GM10248 (cell line): ENCODE data around the gene C2CD4C.

Experiments
- CTCF ChIA-PET: fragments of 300-600 bp; sonication (Branson Sonifier 250); formaldehyde crosslinking; extraction: SDS; loops from one replicate; lab custom pipeline; 2021; ENCODE audit warnings: antibody characterized with exemption; lab: Yijun Ruan, JAX
- POLR2A ChIA-PET: fragments of 350-650 bp; sonication (Branson Sonifier 250); formaldehyde crosslinking; extraction: SDS; loops from one replicate; lab custom pipeline; 2020; ENCODE audit warnings: antibody characterized with exemption; lab: Yijun Ruan, JAX
- DNase-seq: peaks from one replicate; pipeline ENCODE4 v3.0.0; 2012; ENCODE audit errors: extremely low spot score
- TF ChIP-seq, protein P1 (sequence below): IDR thresholded peaks from 2 replicates; pipeline ENCODE4 v1.5.1; 2012; ENCODE audit warnings: mild to moderate bottlenecking, low read depth; ENCODE audit errors: extremely low read depth, missing control alignments, control extremely low read depth

C2CD4C gene

DNA sequence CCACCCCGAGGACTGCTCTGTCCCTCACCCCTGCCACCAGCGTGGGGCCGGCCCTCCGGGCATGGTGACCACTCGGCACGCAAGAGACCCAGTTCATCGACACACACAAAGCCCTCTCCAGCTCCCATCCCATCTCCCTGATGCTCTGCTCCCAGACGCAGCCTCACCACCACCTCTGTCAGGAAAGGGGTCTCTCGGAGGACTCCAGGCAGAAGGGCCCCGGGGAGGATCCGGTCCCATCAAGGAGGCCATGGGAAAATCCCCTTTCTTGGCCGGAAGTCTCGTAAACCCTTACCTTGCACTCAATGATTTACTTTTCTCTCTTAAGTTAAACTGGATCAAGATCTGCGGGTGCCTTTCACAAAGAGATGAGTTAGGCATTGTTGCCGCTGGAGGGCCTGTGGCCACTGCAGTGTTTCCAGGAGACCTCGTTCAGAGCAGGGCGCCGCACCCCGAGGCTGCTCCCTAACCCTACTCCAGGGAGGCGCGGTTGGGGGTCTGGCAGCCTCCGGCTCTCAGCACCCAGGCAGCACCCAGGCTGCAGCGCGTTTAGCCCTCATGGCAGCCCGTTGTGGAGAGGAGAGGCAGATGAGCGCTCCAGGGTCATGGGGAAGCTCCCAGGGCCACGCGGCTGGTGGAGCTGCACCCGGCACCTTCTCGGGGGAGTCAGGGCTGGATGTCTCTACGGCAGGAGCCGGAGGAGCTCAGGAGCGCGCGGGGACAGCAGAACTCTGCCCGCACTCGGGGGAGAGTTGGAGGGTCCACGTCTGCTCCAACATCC lies 31.0 kb downstream of the C2CD4C start:
- DNase-seq, result no peak
- TF ChIP-seq, protein P1, sequence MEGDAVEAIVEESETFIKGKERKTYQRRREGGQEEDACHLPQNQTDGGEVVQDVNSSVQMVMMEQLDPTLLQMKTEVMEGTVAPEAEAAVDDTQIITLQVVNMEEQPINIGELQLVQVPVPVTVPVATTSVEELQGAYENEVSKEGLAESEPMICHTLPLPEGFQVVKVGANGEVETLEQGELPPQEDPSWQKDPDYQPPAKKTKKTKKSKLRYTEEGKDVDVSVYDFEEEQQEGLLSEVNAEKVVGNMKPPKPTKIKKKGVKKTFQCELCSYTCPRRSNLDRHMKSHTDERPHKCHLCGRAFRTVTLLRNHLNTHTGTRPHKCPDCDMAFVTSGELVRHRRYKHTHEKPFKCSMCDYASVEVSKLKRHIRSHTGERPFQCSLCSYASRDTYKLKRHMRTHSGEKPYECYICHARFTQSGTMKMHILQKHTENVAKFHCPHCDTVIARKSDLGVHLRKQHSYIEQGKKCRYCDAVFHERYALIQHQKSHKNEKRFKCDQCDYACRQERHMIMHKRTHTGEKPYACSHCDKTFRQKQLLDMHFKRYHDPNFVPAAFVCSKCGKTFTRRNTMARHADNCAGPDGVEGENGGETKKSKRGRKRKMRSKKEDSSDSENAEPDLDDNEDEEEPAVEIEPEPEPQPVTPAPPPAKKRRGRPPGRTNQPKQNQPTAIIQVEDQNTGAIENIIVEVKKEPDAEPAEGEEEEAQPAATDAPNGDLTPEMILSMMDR, result no peak
- ChIA-PET CTCF (no interaction called here), POLR2A (no interaction called here)

DNA sequence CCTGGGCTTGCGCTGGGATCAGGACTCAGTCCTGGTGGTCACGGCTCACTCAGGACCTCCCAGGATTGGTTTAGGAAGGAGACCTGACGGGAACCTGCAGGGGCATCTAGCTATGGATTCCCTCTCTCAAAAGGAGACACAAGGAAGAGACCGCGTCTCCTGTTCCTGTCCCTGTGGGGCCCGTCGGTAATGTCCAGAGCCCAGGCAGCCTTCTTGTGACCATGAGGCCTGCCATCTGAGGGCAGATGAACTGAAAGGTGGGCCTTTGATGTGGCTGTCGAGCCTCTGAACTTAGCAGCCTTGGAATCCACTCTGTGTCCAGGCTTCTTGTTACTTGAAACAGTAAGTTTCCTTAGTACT lies 32.9 kb downstream of the C2CD4C start:
- TF ChIP-seq, protein P1, result no peak
- ChIA-PET CTCF (no interaction called here), POLR2A (no interaction called here)
- no peak for DNase-seq

DNA sequence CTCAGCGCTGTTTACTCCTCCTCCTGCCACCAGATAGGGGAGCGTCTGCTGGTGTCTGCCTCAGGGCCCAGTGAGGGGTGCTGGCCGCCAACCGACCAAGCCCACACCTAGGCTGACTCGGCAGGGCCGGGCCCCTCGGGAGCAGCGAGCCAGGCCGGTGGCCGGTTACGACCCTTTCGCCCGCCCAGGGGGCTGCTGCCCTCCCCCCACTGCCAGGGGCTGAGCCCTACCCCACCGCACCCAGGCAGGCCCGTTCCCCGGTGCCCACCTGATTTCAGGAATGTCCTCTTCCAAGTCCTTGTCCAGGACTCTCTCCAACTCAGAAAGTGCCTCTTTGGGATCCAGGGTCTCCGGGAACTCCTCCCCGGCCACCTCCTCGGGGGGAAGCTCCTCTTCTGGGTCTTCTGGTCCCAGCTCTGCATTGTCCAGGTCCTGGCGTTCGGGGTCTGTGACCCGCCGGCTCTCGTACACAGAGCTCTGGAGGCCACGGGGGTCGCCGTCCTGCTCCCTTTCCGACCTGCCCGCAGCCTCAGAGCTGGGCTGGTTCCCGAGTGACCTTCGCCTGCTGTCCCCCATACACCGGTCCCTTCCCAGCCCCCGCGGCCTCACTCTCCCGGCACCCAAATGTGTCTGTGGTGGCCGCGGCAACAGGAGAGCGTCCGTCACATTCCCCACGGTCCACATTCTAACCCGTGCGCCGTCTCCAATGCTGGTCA lies 33.4 kb downstream of the C2CD4C start:
- no peak for DNase-seq
- TF ChIP-seq, protein P1, result no peak
- ChIA-PET POLR2A (no interaction called here), CTCF (no interaction called here)

DNA sequence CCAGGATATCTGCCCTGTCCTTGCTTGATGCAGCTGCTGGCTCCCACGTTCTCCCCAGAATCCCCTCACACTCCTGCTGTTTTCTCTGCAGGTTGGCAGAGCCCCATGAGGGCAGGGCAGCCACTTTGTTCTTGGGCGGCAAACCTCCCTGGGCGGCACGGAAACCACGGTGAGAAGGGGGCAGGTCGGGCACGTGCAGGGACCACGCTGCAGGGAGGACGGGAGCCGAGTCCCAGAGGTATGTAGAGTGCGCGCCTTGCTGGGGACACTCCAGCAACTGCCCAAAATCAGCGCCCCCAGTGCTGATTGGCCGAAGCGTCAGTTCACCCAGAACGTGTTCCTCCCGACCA lies 34.1 kb downstream of the C2CD4C start:
- POLR2A ChIA-PET, result no interaction called here
- TF ChIP-seq, protein P1, result no peak
- CTCF ChIA-PET, result no interaction called here
- no peak for DNase-seq

DNA sequence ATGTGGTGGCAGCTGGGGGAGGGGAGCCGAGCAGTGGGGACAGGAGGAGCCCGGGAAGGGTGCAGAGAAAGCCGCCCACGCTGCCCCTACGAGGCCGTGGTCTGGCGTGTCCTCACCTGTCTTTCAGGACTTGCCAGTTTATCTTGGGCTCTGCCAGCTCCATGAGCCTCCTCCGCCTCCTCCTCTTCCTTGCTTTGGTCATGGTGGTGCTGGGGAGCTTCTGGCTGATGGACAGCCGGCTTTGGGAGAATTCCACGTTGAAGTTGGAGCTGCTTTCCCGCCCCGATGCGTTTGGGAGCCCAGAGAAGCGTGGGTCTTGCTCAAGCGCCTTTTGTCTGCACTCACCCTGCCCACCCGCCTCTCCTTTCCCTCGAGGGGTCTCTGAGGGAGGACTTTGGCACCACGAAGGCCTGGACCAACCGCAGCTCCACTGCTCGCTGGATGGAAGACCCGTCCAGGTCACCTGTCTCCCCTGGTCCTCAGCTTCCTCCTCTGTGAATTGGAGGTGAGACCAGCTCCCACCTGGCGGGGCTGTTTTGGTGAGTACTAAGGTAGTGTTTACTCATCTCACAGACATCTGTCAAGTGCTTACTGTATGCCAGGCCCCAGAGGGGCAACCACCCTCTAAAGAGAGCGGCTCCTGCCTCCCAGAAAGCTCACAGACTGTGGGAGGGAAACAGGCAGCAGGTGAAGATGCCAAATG lies 34.6 kb downstream of the C2CD4C start:
- TF ChIP-seq, protein P1, result no peak
- no peak for DNase-seq
- POLR2A ChIA-PET, result no interaction called here
- CTCF ChIA-PET, result no interaction called here

DNA sequence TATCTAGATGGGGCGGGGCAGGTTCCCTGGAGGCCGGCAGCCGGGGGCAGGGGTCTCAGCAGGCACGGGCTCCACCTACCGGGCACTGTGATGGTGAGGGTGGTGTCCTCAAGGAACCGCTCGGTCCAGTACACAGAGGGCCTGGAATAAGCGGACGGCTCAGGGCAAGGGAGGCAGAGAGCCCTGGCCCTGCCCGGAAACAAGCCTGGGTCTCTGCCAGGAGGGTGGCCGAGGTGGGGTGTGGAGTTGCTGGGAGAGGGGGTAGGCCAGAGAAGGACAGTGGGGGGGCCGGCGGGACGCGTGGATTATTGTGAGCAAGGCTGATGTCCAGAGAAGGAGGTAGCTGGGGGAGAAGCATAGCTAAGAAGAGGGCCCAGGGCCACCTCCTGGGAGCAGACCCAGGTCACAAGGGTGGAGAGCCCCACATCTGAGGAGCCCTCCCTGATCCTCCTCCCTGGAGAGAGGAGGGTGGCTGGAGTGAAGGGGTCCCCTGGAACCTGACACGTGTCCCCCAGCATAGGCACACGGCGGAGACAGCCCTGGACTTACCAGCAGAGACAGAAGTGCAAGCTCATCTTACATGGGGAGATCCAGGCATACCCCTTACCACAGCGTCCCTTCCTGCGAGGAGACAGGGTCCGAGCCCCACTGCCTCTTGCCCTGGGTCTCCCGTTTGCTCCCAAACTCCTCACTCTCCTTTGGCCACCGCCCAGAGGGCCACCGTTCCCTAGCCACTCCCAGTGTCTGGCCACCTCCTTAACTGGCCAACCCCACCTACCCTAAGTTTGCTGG lies 35.4 kb downstream of the C2CD4C start:
- DNase-seq, result no peak
- CTCF ChIA-PET, result no interaction called here
- TF ChIP-seq, protein P1, result no peak
- POLR2A ChIA-PET, result no interaction called here
